IMR-90 (cell line): Measurements from ENCODE around the gene ENOX1. TPM values are rescaled to one million over a fixed set of nuclear protein-coding genes. Genes with fewer than 3 reads are reported as not detected.

Experiments
- ATAC-seq: fragments of 200-7000 bp; cut with Tn5 transposase; 2 replicates; pipeline ENCODE4 v1.9.1; 2020; ENCODE audit warnings: low read depth, mild to moderate bottlenecking, moderate library complexity
- BruUV-seq: library from RNA; stranded (reverse); fragments of 400-500 nt; replicated peaks from 2 replicates; lab custom pipeline; 2021; lab: Mats Ljungman, UMichigan
- CTCF ChIA-PET: fragments of 300-600 bp; formaldehyde crosslinking; extraction: SDS; loops from one replicate; lab custom pipeline; 2021; ENCODE audit warnings: antibody characterized with exemption; lab: Yijun Ruan, JAX
- POLR2A ChIA-PET: fragments of 300-600 bp; sonication (Branson Sonifier 250); formaldehyde crosslinking; loops from one replicate; lab custom pipeline; 2022; ENCODE audit warnings: antibody characterized with exemption; ENCODE audit not compliant: unreplicated experiment; lab: Charles Lee
- DNase-seq: peaks from one replicate; pipeline ENCODE4 v3.0.0; 2013
- H2AFZ ChIP-seq: replicated peaks from 2 replicates; pipeline ENCODE3; 2013; ENCODE audit warnings: low read length, mild to moderate bottlenecking; ENCODE audit not compliant: poor library complexity
- H2AK5ac ChIP-seq: 2 replicates; pipeline ENCODE4 v1.6.1; 2013; ENCODE audit warnings: low read depth, low read length, inconsistent platforms
- H2AK9ac ChIP-seq: replicated peaks from 2 replicates; pipeline ENCODE3; 2013; ENCODE audit warnings: mild to moderate bottlenecking, low read depth, low read length, moderate library complexity; ENCODE audit not compliant: poor library complexity
- H2BK120ac ChIP-seq: 2 replicates; pipeline ENCODE4 v1.6.1; 2013; ENCODE audit warnings: low read depth, low read length, inconsistent platforms
- H2BK15ac ChIP-seq: 3 replicates; pipeline ENCODE4 v1.6.1; 2013; ENCODE audit warnings: low read depth, low read length, inconsistent platforms
- H2BK20ac ChIP-seq: 2 replicates; pipeline ENCODE4 v1.6.1; 2013; ENCODE audit warnings: low read depth, mild to moderate bottlenecking, inconsistent platforms, low read length, moderate library complexity
- H2BK5ac ChIP-seq: 2 replicates; pipeline ENCODE4 v1.6.1; 2013; ENCODE audit warnings: mild to moderate bottlenecking, low read depth, low read length, inconsistent platforms; ENCODE audit not compliant: poor library complexity, severe bottlenecking
- H3K14ac ChIP-seq: replicated peaks from 2 replicates; pipeline ENCODE4 v1.6.1; 2013; ENCODE audit warnings: low read depth, low read length, inconsistent platforms
- H3K18ac ChIP-seq: 2 replicates; pipeline ENCODE4 v1.6.1; 2013; ENCODE audit warnings: low read depth, low read length, control low read depth
- H3K23ac ChIP-seq: 2 replicates; pipeline ENCODE4 v1.6.1; 2013; ENCODE audit warnings: low read depth, low read length, inconsistent platforms
- H3K27ac ChIP-seq: 2 replicates; pipeline ENCODE4 v1.5.1; 2013; ENCODE audit warnings: mild to moderate bottlenecking, control low read depth, low read length; ENCODE audit not compliant: insufficient read depth
- H3K27me3 ChIP-seq: 2 replicates; pipeline ENCODE4 v1.6.1; 2013; ENCODE audit warnings: low read length; ENCODE audit not compliant: control insufficient read depth, insufficient read depth
- H3K36me3 ChIP-seq: 2 replicates; pipeline ENCODE4 v1.6.1; 2013; ENCODE audit warnings: low read length, mixed read lengths; ENCODE audit not compliant: control insufficient read depth, insufficient read depth
- H3K4ac ChIP-seq: 2 replicates; pipeline ENCODE4 v1.6.1; 2013; ENCODE audit warnings: low read depth, low read length, inconsistent platforms
- H3K4me1 ChIP-seq: 2 replicates; pipeline ENCODE4 v1.6.1; 2013; ENCODE audit warnings: low read length, mixed read lengths; ENCODE audit not compliant: control insufficient read depth, insufficient read depth
- H3K4me2 ChIP-seq: 2 replicates; pipeline ENCODE4 v1.6.1; 2013; ENCODE audit warnings: low read depth, mild to moderate bottlenecking, control low read depth, low read length, moderate library complexity
- H3K4me3 ChIP-seq: 2 replicates; pipeline ENCODE4 v1.5.1; 2013; ENCODE audit warnings: low read depth, mild to moderate bottlenecking, control low read depth, low read length, moderate library complexity; ENCODE audit not compliant: insufficient read depth
- H3K56ac ChIP-seq: 2 replicates; pipeline ENCODE4 v1.6.1; 2013; ENCODE audit warnings: low read length, inconsistent platforms; ENCODE audit not compliant: insufficient read depth; ENCODE audit errors: extremely low read depth
- H3K79me1 ChIP-seq, 2 experiments: 2 replicates each; pipeline ENCODE4 v1.6.1; 2013; ENCODE audit warnings: low read length in 2 of 2, inconsistent platforms in 1 of 2, low read depth in 1 of 2
- H3K9ac ChIP-seq: 2 replicates; pipeline ENCODE4 v1.6.1; 2013; ENCODE audit warnings: low read depth, low read length, control low read depth
- H3K9me1 ChIP-seq: 2 replicates; pipeline ENCODE4 v1.6.1; 2013; ENCODE audit warnings: low read length, inconsistent platforms; ENCODE audit not compliant: insufficient read depth
- H3K9me3 ChIP-seq: 2 replicates; pipeline ENCODE4 v1.6.1; 2013; ENCODE audit warnings: low read length; ENCODE audit not compliant: control insufficient read depth, insufficient read depth
- H4K20me1 ChIP-seq: 2 replicates; pipeline ENCODE4 v1.6.1; 2013; ENCODE audit warnings: low read length, inconsistent platforms; ENCODE audit not compliant: insufficient read depth
- H4K5ac ChIP-seq: 2 replicates; pipeline ENCODE4 v1.6.1; 2013; ENCODE audit warnings: mild to moderate bottlenecking, low read depth, low read length, control low read depth
- H4K8ac ChIP-seq, 2 experiments: 2 replicates each; pipeline ENCODE4 v1.6.1; 2013; ENCODE audit warnings: low read depth in 2 of 2, low read length in 2 of 2, control low read depth in 1 of 2, inconsistent platforms in 1 of 2
- H4K91ac ChIP-seq: 2 replicates; pipeline ENCODE4 v1.6.1; 2013; ENCODE audit warnings: low read depth, low read length, inconsistent platforms; ENCODE audit not compliant: insufficient read depth
- RCOR1 ChIP-seq: IDR thresholded peaks from 2 replicates; pipeline ENCODE4 v1.6.1; 2012; ENCODE audit warnings: mild to moderate bottlenecking, low read length, improper control_type of control experiment; ENCODE audit not compliant: insufficient replicate concordance
- WGBS, 2 experiments: methylation state at CpG; one replicate each; pipeline versions ENCODE4 v1.1.5 to v1.1.7; 2013; ENCODE audit warnings: missing lambda C conversion rate in 2 of 2; ENCODE audit not compliant: insufficient read length in 1 of 2; ENCODE audit errors: extremely low coverage in 2 of 2; 5-methylcytosine and 5-hydroxymethylcytosine counted together
- dilution Hi-C: fragments of 300-500 bp; cut with HindIII; formaldehyde crosslinking; loops from one replicate; pipeline ENCODE4 v1.14.3; 2018; ENCODE audit warnings: low sequenced_read_pairs; ENCODE audit not compliant: unreplicated experiment
- in situ Hi-C: fragments of 300-500 bp; cut with MboI; formaldehyde crosslinking; loops from 3 replicates; pipeline ENCODE4 v1.14.3; 2019; ENCODE audit warnings: low sequenced_read_pairs, inconsistent platforms, mixed read lengths
- intact Hi-C: fragments of 100-400 bp; cut with micrococcal nuclease; formaldehyde crosslinking; loops from 2 replicates; pipeline ENCODE4 v1.10.0; 2022
- polyA plus RNA-seq, 3 experiments: library from polyadenylated mRNA; depleted of rRNA; stranded (reverse); fragments of >200 nt; gene quantifications; 2 replicates each; pipeline ENCODE4 v1.2.3, GENCODE V29; 2012; ENCODE audit warnings: low replicate concordance in 1 of 3
- total RNA-seq: library from RNA; depleted of rRNA; stranded (reverse); fragments of >200 nt; gene quantifications from 2 replicates; pipeline ENCODE4 v1.2.3, GENCODE V29; 2012

Gene ENOX1
- total and polyA plus RNA-seq, 2 of the 4 experiments (the other 2 are of a cell fraction), result 0.99 to 1.3 TPM

DNA sequence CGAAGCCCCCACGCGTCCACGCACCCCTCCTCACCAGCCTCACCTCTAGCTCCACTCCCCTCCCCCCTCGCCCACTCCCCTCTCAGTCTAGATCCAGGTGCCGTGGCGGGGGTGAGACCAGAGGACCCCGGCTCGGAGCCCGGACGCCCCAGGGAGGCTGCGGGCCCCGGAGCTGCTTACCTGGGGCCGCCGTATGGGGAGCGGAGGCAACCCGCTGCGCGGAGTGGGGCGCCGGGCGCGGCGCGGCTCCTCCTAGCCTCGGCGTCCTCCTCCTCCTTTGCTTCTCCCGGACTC is 353 bp downstream of the ENOX1 start:
- TF ChIP-seq RCOR1, result no peak
- in situ Hi-C loops (loop anchor here (25.0 kb wide), 1 partner anchor 1199 kb away; no protein-coding TSS in a partner anchor), dilution Hi-C loops (no loop called here), intact Hi-C loops (loop anchor here (1.0 to 10.0 kb wide), 6 partner anchors 91 to 1189 kb away; partner anchors contain the start of genes CCDC122 and LACC1)
- Histone ChIP-seq H4K91ac (no peak overlapping the region), H2AFZ (peak overlapping the region; percentile 93), H2AK9ac (no peak overlapping the region), H3K9ac (no peak overlapping the region), H3K4me2 (peak overlapping the region; percentile 99), H3K23ac (no peak overlapping the region), H2BK20ac (no peak overlapping the region), H4K5ac (no peak overlapping the region), H3K56ac (no peak overlapping the region), H4K20me1 (no peaks in the 10 kb centered on the region), H4K8ac (no peak overlapping the region), H3K4me1 (no peaks in the 10 kb centered on the region), H3K18ac (no peak overlapping the region), H3K9me1 (no peaks in the 10 kb centered on the region), H3K79me1 (no peaks in the 10 kb centered on the region), H2BK120ac (no peak overlapping the region), H3K4ac (no peak overlapping the region), H2BK5ac (no peak overlapping the region), H3K9me3 (no peaks in the 10 kb centered on the region), H3K4me3 (peak overlapping the region; percentile 52), H3K27me3 (no peaks in the 10 kb centered on the region; the same call in 1 of the 2 replicates), H3K27ac (no peak overlapping the region), H2BK15ac (no peak overlapping the region), H3K36me3 (no peaks in the 10 kb centered on the region), H2AK5ac (no peak overlapping the region), H3K14ac (no peak overlapping the region)
- BruUV-seq, result no TSS peak
- CTCF ChIA-PET, result no interaction called here
- POLR2A ChIA-PET, result no interaction called here
- WGBS, 2 experiments, result 1% methylated on average over 16 of the region's 28 CpGs; no CpG with 5 or more reads in 1 of the 2 experiments
- no peak for DNase-seq
- no peak for ATAC-seq
